ENCODE results near the gene PRCD.
A peak's percentile ranks its signal among the peaks of the same experiment; 100 is the strongest.
"Not testable (repeated sequence)": the region's sequence is repeated elsewhere in the genome, so short reads cannot be mapped to it uniquely, and the experiment has no call there.

PRCD gene

DNA sequence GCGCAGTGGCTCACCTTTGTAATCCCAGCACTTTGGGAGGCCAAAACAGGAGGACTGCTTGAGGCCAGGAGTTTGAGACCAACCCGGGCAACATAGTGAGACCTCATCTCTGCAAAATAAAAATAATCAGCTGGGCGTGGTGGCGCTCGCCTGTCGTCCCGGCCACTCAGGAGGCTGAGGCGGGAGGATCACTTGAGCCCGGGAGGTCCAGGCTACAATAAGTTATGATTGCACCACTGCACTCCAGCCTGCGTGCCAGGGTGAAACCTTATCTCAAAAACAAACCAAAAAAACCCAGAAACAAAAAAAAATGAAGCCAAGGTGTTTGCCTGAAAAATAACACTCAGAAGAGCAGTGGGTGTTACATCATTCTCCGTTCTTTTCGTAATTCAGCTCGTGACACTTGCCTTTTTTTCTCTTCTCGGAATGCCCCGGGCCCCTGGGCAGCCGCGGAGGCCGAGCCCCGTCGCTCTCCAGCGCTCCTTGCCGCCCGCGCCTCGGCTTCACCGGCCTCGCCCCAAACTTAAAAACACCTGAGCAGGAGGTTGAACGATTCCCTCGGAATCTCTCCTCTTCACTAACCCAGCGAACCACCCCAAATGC, 17.0 kb downstream of the PRCD start:
- DNase-seq (ENCODE audit: low read depth in 3 of 3) = no peak

DNA sequence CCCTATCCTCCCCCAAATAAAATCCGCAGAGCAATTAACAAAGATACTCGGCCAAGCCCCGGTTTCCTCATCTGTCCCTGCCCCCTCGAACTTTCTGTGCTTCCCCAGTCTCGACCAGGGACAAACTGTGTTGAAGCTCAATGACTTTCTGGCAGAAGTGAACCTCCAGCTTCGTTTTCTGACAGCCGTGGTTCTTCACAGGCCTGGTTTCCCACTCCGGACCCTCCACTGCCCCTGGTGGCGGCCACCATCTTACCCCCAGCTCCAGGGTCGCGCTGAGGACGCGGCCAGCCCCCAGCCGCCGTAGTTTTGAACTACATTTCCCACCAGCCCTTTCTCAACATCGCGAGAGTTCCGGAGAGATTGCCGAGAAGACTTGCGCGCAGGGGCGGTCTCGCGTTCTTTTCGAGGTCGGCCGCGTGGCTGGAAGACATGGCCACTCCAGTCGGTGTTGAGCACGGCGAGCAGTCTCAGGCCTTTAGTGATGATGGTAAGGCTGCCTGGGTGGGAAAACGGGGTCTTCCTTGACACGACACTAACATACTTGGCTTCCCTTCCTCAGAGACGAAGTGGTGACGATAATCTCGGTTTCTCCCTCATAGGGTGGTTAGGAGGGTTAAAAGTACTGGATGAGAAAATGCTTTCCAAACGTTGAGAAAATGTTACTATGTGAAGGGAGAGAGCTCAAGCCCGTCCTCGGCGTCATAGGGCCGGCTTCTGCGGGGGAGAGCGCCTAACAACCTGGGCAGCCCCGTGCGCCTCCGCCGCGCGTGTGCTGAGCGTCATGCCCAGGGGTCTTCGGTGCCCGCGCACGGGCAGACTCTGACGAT, 17.7 kb downstream of the PRCD start:
- peak; percentile 87 to 93 (median 93) for DNase-seq (ENCODE audit: low read depth in 3 of 3)

DNA sequence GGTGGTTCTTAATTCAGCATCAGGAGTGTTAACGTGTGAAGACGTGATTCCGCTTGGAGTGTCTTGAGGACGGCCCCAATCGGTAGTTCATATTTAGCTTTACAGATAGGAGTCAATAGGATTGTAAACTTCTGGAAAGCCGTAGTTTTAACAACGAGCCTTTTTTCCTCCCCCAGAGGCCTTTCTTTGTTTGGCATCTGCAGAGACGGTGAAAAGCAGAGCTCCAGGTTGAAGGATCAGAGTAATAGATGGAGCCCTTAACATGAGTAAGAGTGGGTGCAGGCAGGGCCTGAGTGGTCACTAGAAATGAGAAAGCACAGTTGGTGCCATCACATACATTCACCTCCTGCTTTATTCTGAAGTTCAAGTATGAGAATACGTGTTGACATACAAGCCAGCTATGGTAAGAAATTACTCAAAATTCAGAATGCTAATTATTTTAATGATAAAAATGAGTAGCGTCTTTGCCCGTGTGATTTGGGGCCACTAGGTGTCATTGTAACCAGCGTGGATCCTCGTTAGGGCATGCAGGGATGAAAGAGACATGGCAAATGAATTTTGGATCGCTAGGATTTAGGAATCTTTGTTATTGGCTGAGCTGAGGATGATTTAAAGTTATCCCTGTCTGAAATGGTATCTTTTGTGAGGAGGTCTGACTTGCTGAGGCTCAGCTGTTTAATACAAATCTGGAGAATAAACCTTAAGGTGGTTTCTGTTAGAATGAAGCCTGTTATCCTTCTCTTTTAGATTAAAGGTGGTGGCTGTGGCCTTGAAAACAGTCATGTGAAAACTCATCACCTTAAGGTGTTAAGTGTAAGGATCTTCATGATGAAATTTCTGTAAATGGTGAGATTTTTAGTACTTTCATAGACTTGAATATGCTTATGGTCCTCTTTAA, 18.6 kb downstream of the PRCD start:
- no peak for DNase-seq (ENCODE audit: low read depth in 3 of 3)

DNA sequence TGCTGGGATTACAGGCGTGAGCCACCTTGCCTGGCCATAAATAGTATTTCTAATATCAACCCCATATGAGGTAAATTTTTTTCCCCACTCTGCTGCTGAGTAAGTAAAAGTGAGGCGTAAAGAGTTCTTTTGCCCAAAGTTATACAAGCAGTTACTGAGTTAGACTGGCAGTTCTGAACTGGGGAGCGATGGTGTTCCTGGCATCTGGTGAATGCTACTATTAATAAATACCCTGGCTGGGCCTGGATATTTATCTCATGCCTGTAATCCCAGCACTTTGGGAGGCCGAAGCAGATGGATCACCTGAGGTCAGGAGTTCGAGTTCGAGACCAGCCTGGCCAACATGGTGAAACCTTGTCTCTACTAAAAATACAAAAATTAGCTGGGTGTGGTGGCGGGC, 19.6 kb downstream of the PRCD start:
- DNase-seq (ENCODE audit: low read depth in 3 of 3) = not testable (repeated sequence)

DNA sequence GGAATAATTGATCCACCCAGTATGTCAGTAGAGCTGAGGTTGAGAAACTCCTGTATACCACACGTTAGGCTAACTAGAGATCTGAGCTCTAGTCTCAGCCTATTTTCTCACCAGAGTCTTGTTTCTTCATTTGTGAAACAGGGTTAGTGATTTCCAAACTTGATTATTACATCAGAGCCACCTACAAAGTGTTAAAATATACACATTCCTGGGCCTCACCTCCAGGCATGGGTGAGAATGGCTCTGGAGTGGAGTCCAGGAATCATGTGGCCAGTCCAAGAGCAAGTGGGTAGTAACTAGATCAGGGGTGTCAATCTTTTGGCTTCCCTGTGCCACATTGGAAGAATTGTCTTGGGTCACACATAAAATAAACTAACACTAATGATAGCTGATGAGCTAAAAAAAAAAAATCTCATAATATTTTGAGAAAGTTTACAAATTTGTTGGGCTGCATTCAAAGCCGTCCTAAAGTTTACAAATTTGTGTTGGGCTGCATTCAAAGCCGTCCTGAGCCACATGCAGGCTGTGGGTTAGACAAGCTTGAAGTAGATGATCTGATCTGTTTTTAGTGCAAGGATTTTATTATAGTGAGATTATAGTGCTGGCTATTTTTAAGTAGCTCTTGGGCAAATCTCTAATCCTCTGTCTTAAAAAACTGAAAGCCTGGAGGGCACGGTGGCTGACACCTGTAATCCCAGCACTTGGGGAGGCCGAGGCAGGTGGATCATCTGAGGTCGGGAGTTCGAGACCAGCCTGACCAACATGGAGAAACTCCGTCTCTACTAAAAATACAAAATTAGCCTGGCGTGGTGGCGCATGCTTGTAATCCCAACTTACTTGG, 20.4 kb downstream of the PRCD start:
- DNase-seq (ENCODE audit: low read depth in 3 of 3) = no peak

DNA sequence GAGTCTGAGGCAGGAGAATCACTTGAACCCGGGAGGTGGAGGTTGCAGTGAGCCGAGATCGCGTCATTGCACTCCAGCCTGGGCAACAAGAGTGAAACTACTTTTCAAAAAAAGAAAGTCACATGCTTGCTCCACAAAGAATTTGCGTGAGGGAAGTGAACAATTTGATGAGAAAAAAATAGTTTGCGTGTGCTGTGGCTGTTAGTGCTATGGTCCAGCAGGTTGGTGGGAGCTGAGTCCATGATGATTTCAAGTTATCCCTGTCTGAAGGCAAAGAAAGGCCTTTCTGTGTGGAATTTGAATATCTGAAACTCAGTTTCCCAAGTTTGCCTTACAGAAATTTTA, 21.0 kb downstream of the PRCD start:
- DNase-seq (ENCODE audit: low read depth in 3 of 3) = no peak

DNA sequence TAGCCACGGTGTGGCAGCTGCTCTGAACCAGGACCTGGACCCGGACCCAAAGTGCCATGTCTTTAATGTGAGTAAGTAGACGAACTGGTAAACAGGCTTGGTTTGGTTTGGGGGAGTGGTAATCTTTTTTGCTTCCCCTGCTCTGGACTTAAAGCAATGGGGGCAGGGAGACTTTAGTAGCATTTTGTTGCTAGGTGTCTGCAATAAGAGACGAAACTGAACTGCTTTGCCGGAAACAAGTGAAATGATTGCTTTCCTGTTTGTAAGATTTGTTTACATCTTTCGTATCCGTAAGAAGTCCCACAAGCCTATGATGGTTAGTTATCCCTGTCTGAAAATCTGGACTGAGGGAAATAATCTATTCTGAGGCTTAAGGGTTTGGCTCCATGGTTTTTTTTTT, 21.5 kb downstream of the PRCD start:
- DNase-seq (ENCODE audit: low read depth in 3 of 3) = no peak

DNA sequence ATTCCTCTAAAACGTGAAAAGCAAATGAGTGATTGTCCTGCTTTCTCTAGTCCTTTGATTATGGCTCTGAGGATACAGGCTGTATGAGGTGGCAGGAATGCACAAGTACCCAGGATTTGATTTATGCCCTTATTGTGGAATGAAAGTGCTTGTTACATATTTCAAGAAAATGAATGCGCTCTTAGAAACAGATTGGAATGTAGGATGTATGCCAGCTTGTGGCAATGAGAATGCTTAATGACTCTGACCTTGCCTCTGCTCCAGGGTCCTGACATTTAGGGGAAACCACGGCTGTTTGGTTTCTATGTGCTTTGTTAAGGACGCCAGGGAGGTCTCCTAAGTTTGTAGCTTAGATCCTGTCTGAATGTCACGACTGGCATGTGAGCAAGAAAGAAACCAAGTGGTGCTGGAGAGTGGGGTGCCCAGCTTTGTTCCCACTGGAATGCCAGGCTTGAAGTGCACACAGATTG, 22.0 kb downstream of the PRCD start:
- no peak for DNase-seq (ENCODE audit: low read depth in 3 of 3)

GRCh38 chr17:76562734-76563148, 22.9 kb downstream of the PRCD start:
- no peak for DNase-seq (ENCODE audit: low read depth in 3 of 3)

DNA sequence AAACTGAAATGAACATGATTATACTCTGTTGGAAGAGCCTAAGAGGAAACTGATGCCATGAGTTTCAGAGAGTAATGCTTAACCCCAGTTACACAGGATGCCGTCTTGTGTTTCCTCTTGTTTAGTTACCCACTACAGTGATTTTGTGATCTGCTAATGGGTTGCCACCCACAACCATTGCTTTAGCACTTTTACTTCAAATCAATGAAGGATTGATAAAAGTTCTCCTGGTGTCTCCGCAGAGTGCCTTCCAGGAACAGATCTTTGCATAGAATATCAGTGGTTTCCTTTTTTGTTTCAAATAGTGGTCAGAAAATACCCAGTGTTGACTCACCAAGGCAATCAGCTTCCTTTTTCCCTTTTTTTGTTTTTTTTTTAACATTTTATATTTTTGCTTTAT, 23.5 kb downstream of the PRCD start:
- not testable (repeated sequence) for DNase-seq (ENCODE audit: low read depth in 3 of 3)

GRCh38 chr17:76564991-76565727, 25.3 kb downstream of the PRCD start:
- not testable (repeated sequence) for DNase-seq (ENCODE audit: low read depth in 3 of 3)

GRCh38 chr17:76565728-76566612, 26.1 kb downstream of the PRCD start:
- no peak for DNase-seq (ENCODE audit: low read depth in 3 of 3)

DNA sequence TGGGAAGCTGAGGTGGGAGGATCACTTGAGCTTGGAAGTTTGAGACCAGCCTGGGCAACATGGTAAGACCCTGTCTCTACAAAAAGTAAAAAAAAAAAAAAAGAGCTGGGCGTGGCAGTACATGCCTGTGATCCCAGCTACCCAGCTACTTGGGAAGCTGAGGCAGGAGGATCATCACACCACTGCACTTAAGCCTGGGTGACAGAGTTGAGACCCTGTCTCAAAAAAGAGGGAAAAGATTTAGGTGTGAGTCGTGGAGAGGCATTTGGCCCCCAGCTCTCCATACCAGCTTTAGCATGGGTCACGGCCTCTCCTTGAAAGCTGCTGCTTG, 26.7 kb downstream of the PRCD start:
- no peak for DNase-seq (ENCODE audit: low read depth in 3 of 3)

- no peak for DNase-seq (ENCODE audit: low read depth in 3 of 3)
These were observed 27.2 kb downstream of the PRCD start for GRCh38 chr17:76566988-76567431.

GRCh38 chr17:76567634-76568432, 28.0 kb downstream of the PRCD start:
- no peak for DNase-seq (ENCODE audit: low read depth in 3 of 3)

DNA sequence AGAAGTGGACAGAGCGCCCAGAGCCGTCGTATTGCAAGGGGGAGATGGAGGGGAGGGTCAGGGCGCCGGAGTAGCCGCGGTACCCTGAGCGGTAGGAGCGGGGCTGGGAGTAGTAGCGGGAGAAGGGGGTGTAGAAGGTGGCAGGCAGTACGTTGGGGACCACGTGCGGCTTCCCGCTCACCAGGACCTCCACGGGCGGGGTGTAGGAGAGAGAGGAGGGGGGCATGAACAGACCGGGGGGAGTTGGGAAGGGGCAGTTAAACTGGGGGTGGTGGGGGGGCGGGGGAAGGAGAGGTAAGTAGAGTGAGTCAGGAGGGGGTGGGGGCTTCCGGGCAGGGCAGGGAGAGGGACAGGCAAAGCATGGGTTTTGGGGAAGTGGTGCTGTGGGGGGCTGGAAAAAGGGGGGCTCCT, 29.0 kb downstream of the PRCD start:
- DNase-seq (ENCODE audit: low read depth in 3 of 3) = no peak

DNA sequence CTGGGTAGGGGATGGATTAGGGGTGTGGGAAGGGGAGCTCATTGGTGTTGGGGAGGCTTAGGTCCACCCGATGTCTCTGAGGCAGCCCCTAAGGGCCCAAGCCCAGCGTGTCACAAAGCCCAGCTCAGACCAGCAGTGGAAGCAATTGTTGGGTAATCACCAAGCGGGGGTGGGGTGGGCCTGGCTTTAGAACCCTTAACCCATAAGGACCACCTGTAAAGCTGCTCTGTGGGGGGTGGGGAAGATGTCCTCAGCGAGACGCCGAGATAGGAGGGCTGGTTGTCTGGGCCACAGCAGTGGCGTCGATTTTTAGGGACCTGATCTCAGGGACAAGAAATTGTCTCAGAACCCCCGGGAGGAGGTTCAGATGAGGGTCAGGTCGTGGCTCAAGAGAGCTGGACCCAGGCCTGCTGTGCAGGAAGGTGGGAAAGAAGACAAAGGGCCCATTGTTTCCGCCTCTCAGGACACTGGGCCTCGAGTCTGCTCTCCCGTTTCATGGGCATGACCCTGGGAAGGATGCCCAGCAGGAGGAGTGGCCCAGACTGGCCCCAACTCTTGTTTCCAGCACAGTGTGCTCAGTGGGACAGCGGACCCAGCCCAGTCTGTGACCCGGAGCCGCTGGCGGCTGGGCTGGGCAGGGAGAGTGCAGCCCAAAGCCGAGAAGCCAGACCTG, 29.9 kb downstream of the PRCD start:
- DNase-seq (ENCODE audit: low read depth in 3 of 3) = no peak

DNA sequence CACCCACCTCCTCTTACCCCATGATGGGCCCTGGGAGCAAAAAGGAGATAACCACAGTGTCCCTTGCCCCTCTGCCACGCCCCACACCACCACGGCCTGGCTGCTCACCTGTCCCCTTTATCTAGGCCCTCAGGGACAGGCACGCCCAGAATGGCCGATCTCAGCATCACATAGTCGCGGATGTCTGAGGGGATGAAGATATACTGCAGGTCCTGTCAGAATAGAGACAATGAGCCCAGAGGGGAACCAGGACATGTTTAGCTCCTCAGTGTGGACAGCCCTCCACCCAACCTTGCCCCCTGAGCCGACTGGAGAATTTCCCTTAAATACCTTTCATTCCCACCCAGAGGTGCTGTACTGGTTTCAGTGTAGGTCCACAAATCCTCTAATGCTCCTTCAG, 30.6 kb downstream of the PRCD start:
- DNase-seq (ENCODE audit: low read depth in 3 of 3) = no peak
